Measurements from ENCODE around the gene EVA1C. TPM values are rescaled to one million over a fixed set of nuclear protein-coding genes. Genes with fewer than 3 reads are reported as not detected.

The EVA1C gene
- total and polyA plus RNA-seq, 9 of the 15 experiments (the other 6 are each of a cell fraction or from before 2014, with no cell fraction given) = 0.22 TPM; not detected in 8

DNA sequence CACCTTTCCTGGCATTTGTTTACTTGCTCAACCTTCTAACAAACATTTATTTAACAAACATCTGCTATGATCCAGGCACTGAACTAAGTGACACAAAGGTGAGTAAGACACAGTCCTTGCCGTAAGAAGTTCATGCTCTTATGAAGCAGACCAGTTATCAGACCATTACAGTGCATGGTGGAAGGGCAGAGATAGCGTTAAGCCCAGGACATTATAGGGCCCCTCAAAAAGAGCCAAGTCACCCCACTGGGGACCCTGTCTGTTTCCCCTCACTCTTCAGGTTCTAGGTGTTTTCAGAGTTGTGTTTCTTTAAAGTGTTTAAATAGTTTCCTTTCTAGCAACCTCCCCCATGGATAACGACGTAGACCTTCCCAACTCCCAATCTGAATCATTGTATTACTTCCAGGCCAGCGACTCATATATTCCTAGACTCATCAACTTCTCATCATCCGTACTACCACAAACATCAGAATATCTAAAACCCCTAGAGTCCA, 133.5 kb downstream of the EVA1C start (continued):
- TF ChIP-seq, protein P1, sequence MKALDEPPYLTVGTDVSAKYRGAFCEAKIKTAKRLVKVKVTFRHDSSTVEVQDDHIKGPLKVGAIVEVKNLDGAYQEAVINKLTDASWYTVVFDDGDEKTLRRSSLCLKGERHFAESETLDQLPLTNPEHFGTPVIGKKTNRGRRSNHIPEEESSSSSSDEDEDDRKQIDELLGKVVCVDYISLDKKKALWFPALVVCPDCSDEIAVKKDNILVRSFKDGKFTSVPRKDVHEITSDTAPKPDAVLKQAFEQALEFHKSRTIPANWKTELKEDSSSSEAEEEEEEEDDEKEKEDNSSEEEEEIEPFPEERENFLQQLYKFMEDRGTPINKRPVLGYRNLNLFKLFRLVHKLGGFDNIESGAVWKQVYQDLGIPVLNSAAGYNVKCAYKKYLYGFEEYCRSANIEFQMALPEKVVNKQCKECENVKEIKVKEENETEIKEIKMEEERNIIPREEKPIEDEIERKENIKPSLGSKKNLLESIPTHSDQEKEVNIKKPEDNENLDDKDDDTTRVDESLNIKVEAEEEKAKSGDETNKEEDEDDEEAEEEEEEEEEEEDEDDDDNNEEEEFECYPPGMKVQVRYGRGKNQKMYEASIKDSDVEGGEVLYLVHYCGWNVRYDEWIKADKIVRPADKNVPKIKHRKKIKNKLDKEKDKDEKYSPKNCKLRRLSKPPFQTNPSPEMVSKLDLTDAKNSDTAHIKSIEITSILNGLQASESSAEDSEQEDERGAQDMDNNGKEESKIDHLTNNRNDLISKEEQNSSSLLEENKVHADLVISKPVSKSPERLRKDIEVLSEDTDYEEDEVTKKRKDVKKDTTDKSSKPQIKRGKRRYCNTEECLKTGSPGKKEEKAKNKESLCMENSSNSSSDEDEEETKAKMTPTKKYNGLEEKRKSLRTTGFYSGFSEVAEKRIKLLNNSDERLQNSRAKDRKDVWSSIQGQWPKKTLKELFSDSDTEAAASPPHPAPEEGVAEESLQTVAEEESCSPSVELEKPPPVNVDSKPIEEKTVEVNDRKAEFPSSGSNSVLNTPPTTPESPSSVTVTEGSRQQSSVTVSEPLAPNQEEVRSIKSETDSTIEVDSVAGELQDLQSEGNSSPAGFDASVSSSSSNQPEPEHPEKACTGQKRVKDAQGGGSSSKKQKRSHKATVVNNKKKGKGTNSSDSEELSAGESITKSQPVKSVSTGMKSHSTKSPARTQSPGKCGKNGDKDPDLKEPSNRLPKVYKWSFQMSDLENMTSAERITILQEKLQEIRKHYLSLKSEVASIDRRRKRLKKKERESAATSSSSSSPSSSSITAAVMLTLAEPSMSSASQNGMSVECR (CRISPR knock-in tag; IDR thresholded peaks at IDR 0.05) = no peak
- TF ChIP-seq, protein P2, sequence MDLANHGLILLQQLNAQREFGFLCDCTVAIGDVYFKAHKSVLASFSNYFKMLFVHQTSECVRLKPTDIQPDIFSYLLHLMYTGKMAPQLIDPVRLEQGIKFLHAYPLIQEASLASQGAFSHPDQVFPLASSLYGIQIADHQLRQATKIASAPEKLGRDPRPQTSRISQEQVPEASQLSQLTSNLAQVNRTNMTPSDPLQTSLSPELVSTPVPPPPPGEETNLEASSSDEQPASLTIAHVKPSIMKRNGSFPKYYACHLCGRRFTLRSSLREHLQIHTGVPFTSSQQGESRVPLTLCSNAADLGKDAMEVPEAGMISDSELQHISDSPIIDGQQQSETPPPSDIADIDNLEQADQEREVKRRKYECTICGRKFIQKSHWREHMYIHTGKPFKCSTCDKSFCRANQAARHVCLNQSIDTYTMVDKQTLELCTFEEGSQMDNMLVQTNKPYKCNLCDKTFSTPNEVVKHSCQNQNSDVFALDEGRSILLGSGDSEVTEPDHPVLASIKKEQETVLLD (IDR thresholded peaks at IDR 0.05) = peak; percentile 74; the same call in 1 of the 2 replicates
- no peak for TF ChIP-seq PRPF4 (IDR thresholded peaks at IDR 0.05; ENCODE audit: insufficient read depth, low read depth, low read length, poor library complexity, severe bottlenecking)
- TF ChIP-seq MAFF (IDR thresholded peaks at IDR 0.05; ENCODE audit: low read length) = peak; percentile 69
- peak; percentile 89 for TF ChIP-seq MTA2 (IDR thresholded peaks at IDR 0.05; ENCODE audit: low read depth)
- TF ChIP-seq ERF (CRISPR knock-in tag; IDR thresholded peaks at IDR 0.05) = no peak
- TF ChIP-seq, protein P3, sequence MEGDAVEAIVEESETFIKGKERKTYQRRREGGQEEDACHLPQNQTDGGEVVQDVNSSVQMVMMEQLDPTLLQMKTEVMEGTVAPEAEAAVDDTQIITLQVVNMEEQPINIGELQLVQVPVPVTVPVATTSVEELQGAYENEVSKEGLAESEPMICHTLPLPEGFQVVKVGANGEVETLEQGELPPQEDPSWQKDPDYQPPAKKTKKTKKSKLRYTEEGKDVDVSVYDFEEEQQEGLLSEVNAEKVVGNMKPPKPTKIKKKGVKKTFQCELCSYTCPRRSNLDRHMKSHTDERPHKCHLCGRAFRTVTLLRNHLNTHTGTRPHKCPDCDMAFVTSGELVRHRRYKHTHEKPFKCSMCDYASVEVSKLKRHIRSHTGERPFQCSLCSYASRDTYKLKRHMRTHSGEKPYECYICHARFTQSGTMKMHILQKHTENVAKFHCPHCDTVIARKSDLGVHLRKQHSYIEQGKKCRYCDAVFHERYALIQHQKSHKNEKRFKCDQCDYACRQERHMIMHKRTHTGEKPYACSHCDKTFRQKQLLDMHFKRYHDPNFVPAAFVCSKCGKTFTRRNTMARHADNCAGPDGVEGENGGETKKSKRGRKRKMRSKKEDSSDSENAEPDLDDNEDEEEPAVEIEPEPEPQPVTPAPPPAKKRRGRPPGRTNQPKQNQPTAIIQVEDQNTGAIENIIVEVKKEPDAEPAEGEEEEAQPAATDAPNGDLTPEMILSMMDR (IDR thresholded peaks at IDR 0.05 in 2 of 3, conservative IDR thresholded peaks at IDR 0.05 in 1 of 3; ENCODE audit: insufficient read depth in 2 of 3, low read depth in 1 of 3, low read length in 3 of 3) = no peak
- no peak for TF ChIP-seq TBP (optimal IDR thresholded peaks at IDR 0.05; ENCODE audit: low read depth, low read length)
- TF ChIP-seq ZNF217 (CRISPR knock-in tag; IDR thresholded peaks at IDR 0.05) = no peak
- TF ChIP-seq NFRKB (IDR thresholded peaks at IDR 0.05; ENCODE audit: low read depth) = 0 out of 2 replicates have a peak, but pooled peaks have one; percentile 44
- no peak for TF ChIP-seq SRSF1 (IDR thresholded peaks at IDR 0.05; ENCODE audit: low read depth, low read length)
- TF ChIP-seq DPF2 (IDR thresholded peaks at IDR 0.05) = peak; percentile 98
- TF ChIP-seq MEIS2 (IDR thresholded peaks at IDR 0.05; ENCODE audit: partially characterized antibody) = no peak
- no peak for TF ChIP-seq ASH1L (IDR thresholded peaks at IDR 0.05; ENCODE audit: borderline replicate concordance, low read depth, partially characterized antibody)
- TF ChIP-seq ZNF24 (IDR thresholded peaks at IDR 0.05) = 0 out of 2 replicates have a peak, but pooled peaks have one; percentile 40
- TF ChIP-seq ZEB2 (IDR thresholded peaks at IDR 0.05) = peak; percentile 57; the same call in 1 of the 2 replicates
- TF ChIP-seq CHD4 (IDR thresholded peaks at IDR 0.05; ENCODE audit: insufficient read depth, insufficient replicate concordance, low read depth, low read length, poor library complexity, severe bottlenecking) = no peak
- no peak for TF ChIP-seq NELFE (IDR thresholded peaks at IDR 0.05; ENCODE audit: insufficient read depth, insufficient read length)
- TF ChIP-seq MCM3 (IDR thresholded peaks at IDR 0.05) = no peak
- no peak for TF ChIP-seq RAD21 (CRISPR knock-in tag; conservative IDR thresholded peaks at IDR 0.05 in 1 of 2, IDR thresholded peaks at IDR 0.05 in 1 of 2)
- TF ChIP-seq, protein P4, sequence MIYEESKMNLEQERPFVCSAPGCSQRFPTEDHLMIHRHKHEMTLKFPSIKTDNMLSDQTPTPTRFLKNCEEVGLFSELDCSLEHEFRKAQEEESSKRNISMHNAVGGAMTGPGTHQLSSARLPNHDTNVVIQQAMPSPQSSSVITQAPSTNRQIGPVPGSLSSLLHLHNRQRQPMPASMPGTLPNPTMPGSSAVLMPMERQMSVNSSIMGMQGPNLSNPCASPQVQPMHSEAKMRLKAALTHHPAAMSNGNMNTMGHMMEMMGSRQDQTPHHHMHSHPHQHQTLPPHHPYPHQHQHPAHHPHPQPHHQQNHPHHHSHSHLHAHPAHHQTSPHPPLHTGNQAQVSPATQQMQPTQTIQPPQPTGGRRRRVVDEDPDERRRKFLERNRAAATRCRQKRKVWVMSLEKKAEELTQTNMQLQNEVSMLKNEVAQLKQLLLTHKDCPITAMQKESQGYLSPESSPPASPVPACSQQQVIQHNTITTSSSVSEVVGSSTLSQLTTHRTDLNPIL (CRISPR knock-in tag; IDR thresholded peaks at IDR 0.05) = no peak
